CD4-positive, alpha-beta T cell treated with Interleukin-15 for 4 hours (primary cell): Measurements from ENCODE around the gene GCH1.
"Not testable (repeated sequence)": the region's sequence is repeated elsewhere in the genome, so short reads cannot be mapped to it uniquely, and the experiment has no call there.

Experiments
- DNase-seq: peaks from one replicate; pipeline ENCODE4 v3.0.0-alpha.2; 2020; ENCODE audit warnings: low spot score

GCH1 gene

DNA sequence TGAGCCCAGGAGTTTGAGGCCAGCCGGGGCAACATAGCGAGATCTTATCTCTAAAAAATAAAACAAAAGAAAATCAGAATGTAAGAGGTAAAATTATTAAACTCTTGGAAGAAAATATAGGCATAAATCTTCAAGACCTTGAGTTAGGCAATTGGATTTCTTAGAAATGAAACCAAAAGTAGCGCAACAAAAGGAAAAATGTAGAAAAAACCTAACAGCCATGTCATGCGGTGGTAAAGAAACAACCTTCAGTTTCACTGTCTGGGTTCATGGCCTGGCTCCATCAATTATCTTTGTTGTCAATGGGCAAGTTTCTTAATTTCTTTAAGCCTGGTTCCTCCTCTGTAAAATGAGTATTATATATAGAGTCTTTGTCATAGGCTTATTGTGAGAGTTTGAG, 5.6 kb upstream of the GCH1 start:
- peak; percentile 27 for DNase-seq

GRCh38 chr14:54906075-54906474, 3.4 kb upstream of the GCH1 start:
- no peak for DNase-seq

- peak; percentile 80 for DNase-seq
Observed at GRCh38 chr14:54902143-54902520, 494 bp downstream of the GCH1 start.

DNA sequence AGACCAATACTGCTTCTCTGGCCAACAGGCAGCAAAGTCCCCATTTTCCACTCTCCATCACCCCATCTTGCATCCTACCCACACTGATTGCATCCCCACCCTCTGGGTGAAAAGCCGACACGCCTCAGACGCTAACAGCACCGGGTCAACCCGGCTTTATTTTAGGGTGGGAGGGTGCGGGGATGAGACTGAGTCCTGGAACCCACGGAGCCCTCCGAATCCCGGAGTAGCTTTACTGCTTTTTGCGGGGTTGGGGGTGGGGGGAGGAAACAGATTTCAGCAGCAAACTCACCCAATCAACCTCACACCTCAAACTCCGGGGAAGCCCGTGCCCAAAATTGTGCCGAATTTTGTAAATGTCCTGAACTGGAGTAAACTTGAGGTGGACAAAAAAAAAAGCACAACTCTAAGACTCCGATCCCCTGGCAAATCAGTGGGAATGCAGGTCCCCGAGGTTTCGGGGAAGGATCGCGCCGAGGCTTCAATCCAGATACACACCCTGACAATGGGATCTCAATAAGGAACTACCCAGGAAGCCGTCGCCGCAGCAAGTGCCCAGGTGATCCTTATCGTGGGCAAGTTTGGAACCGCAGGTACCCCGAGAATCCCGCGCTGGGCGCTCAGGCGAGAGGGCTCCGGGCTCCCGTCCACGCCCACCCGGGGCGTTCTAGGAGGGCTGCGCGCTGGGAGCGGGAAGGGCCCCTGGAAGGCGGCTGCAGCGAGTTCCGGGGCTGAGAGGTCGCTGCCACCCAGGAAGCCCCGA, 1.1 kb downstream of the GCH1 start:
- DNase-seq, result no peak

- no peak for DNase-seq
Observed at GRCh38 chr14:54899573-54899972, 3.1 kb downstream of the GCH1 start.

DNA sequence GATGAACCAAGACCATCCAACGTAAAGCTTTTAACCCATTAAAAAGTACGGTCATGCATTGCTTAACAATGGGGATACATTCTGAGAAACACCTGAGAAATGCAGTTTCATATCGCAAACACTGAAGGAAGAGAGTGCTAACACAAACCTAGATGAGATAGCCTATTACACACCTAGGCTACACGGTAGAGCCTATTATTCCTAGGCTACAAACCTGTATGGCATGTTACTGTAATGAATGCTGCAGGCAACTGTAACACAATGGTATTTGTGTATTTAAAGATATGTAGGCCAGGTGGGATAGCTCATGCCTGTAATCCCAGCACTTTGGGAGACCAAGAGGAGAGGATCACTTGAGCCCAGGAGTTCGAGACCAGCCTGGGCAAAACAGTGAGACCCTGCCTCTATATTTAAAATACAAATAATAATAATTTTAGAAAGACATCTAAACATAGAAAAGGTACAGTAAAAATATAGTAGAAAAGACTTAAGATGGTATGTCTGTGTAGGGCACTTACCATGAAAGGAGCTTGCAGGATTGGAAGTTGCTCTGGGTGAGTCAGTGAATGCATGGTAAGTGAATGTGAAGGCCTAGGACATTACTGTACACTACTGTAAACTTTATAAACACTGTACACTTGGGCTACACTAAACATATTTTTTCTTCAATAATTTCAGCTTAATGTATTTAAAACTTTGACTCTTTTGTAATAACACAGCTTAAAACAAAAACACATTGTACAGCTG, 4.6 kb downstream of the GCH1 start:
- DNase-seq, result not testable (repeated sequence)

- DNase-seq, result no peak
Observed at GRCh38 chr14:54895683-54896082, 6.9 kb downstream of the GCH1 start.

DNA sequence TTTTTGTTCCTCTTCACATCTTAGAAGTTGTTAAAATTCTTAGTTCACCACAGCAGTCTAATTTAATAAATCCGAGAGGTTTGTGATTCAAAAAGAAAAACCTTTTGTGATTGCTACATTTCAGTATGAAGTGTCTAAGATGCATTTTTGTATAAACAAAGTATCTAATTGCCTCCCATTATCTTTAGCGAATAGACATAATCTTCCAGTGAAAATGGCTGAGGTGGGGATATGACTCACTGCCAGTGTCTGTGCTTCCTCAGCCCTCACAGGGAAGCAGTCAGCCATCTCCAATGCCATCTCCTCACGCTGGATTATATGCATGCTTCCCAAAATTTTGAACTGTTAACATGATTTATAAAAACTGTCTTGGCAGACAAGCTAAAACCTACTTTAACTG, 7.6 kb downstream of the GCH1 start:
- DNase-seq, result no peak

- peak; percentile 59 for DNase-seq
Observed at GRCh38 chr14:54893151-54893760, 9.4 kb downstream of the GCH1 start.

DNA sequence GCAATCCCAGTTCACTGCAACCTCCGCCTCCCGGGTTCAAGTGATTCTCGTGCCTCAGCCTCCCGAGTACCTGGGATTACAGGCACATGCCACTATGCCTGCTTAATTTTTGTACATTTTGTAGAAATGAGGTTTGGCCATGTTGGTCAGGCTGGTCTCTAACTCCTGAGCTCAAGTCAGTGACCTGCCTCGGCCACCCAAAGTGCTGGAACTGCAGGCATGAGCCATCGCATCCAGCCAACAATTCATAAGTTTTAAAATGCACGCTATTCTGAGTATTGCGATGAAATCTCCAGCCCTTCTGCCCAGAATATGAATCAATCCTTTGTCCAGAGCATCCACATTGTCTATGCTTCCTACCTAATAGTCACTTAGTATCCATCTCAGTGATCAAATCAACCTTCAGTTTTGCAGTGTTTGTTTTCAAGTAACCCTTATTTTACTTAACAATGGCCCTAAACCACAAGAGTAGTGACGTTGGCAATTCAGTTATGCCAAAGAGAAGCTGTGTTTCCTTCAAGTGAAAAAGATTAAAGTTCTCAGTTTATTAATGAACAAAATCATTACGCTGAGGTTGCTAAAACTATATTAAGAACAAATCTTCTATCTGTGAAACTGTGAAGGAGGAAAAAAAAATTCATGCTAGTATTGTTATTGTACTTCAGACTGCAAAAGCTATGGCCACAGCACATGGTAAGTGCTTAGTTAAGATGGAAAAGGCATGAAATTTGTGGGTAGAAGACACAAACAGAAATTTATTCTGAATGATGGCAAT, 11.0 kb downstream of the GCH1 start:
- no peak for DNase-seq

GRCh38 chr14:54890788-54891187, 11.8 kb downstream of the GCH1 start:
- DNase-seq, result no peak

GRCh38 chr14:54889919-54890318, 12.7 kb downstream of the GCH1 start:
- DNase-seq, result no peak

GRCh38 chr14:54882521-54882920, 20.1 kb downstream of the GCH1 start:
- no peak for DNase-seq

GRCh38 chr14:54881761-54882401, 20.7 kb downstream of the GCH1 start:
- peak; percentile 37 for DNase-seq

- DNase-seq, result peak; percentile 35
Observed at GRCh38 chr14:54881235-54881760, 21.3 kb downstream of the GCH1 start.

GRCh38 chr14:54877703-54878021, 25.0 kb downstream of the GCH1 start:
- no peak for DNase-seq

DNA sequence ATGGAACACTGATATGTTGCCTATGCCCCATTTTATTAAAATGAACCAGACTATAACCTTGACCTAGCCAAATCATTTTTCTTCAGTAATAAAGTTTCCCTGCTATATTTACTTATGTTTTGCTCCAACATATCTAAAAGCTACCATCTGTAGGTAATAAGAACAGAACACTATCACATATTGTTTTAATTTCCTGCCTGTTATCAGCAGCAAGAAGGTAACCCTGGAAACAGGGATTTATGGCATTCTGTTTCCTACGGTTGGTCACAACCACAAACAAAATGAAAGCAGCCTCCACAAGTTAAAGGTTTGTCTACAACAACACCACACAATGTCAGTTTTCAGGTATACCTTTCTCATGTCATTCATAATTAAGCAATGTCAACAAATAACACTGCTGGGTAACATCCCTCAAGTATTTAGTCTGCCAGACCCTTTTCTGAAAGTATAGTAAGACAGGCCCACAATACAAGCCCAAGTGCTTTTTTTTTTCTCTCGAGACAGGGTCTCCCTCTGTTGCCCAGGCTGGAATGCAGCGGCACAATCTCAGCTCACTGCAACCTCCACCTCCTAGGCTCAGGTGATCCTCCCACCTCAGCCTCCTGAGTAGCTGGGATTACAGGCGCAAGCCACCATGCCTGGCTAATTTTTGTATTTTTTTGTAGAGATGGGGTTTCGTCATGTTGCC, 25.5 kb downstream of the GCH1 start:
- DNase-seq, result no peak

DNA sequence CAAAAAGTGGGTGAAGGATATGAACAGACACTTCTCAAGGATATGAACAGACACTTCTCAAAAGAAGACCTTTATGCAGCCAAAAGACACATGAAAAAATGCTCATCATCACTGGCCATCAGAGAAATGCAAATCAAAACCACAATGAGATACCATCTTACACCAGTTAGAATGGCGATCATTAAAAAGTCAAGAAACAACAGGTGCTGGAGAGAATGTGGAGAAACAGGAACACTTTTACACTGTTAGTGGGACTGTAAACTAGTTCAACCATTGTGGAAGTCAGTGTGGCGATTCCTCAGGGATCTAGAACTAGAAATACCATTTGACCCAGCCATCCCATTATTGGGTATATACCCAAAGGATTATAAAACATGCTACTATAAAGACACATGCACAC, 27.0 kb downstream of the GCH1 start:
- not testable (repeated sequence) for DNase-seq

- DNase-seq, result not testable (repeated sequence)
Observed at GRCh38 chr14:54870154-54871090, 32.2 kb downstream of the GCH1 start.

DNA sequence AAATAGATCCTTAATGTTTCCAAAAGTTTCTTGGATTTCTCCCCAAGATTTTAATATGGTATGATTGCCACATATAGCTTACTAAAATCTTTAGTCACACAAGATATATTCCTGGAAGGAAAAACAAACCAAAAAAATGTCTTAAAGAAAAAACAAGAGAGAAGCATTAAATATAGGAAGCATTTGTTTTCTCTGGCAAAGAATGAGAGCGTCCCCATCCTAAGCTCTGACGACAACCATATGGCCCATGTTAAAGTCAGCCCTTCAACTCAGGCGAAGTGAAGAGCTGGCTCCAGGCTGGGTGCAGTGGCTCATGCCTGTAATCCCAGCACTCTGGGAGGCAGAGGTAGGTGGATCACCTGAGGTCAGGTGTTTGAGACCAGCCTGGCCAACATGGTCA, 35.6 kb downstream of the GCH1 start:
- no peak for DNase-seq
